BLaER1 treated with 17β-estradiol and CSF1 and Interleukin-3, amounts not matched to agents 10 nM and 100 nM (cell line): ENCODE measurements around the gene FOXS1.

Source experiments
- H3K27ac ChIP-seq, 11 experiments: shearing (Covaris generic); formaldehyde crosslinking; 2 replicates each; pipeline ENCODE4 v1.8.1; 2022
- H3K27me3 ChIP-seq, 11 experiments: shearing (Covaris generic); formaldehyde crosslinking; 2 replicates each; pipeline ENCODE4 v1.8.1; 2022
- H3K36me3 ChIP-seq, 11 experiments: shearing (Covaris generic); formaldehyde crosslinking; 2 replicates each; pipeline ENCODE4 v1.8.1; 2022
- H3K4me1 ChIP-seq, 10 experiments: shearing (Covaris generic); formaldehyde crosslinking; 2 replicates each; pipeline ENCODE4 v1.8.1; 2022
- H3K4me2 ChIP-seq, 11 experiments: shearing (Covaris generic); formaldehyde crosslinking; 2 replicates each; pipeline ENCODE4 v1.8.1; 2022
- H3K4me3 ChIP-seq, 10 experiments: shearing (Covaris generic); formaldehyde crosslinking; 2 replicates each; pipeline ENCODE4 v1.8.1; 2022
- H3K9ac ChIP-seq, 11 experiments: shearing (Covaris generic); formaldehyde crosslinking; 2 replicates each; pipeline ENCODE4 v1.8.1; 2022
- H3K9me3 ChIP-seq, 11 experiments: shearing (Covaris generic); formaldehyde crosslinking; replicated peaks in 1 of 11; 2 replicates each; pipeline ENCODE4 v1.8.1; 2022
- H4K20me1 ChIP-seq, 11 experiments: shearing (Covaris generic); formaldehyde crosslinking; 2 replicates each; pipeline ENCODE4 v1.8.1; 2022
- Cebpa-rat ChIP-seq, 11 experiments: shearing (Covaris generic); IDR thresholded peaks; 2 replicates each; pipeline ENCODE4 v1.8.1; 2022

The FOXS1 gene

GRCh38 chr20:31848088-31848999 is 2.9 kb upstream of the FOXS1 start:
- no peak overlapping the region for H3K27ac ChIP-seq
- no peaks in the 10 kb centered on the region for H3K36me3 ChIP-seq
- peaks cover 12 to 35% (median 31%) of the 10 kb centered on the region in 10 experiments for H3K4me1 ChIP-seq
- H3K4me3 ChIP-seq = no peak overlapping the region
- no peak overlapping the region for H3K9ac ChIP-seq
- no peak overlapping the region for H3K4me2 ChIP-seq
- H4K20me1 ChIP-seq = peaks cover 0 to 26% (median 0%) of the 10 kb centered on the region in 11 experiments; a peak in 4 of 22 replicates
- no peaks in the 10 kb centered on the region for H3K9me3 ChIP-seq
- TF ChIP-seq Cebpa-rat (IDR thresholded peaks at IDR 0.05) = no peak
- peaks cover 0 to 10% (median 0%) of the 10 kb centered on the region in 11 experiments; a peak in 3 of 22 replicates for H3K27me3 ChIP-seq

DNA sequence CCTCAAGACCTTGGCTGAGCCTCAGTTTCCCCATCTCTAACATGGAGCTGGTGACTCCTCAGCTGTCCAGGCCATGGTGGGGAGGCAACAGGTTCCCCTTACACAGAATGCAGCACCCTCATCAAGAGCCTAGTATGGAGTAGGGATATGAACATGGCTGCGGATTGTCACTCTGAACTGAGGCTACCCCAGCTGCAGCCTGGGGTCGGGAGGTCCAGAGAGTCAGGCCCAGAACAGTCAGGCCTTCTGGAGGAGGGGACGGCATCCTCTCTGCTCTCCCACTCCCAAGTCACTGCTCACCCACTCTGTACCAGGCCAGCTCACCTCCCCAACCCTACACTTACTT is 1.4 kb upstream of the FOXS1 start:
- Histone ChIP-seq H3K36me3 (no peaks in the 10 kb centered on the region), H3K4me1 (peaks cover 22 to 50% (median 47%) of the 10 kb centered on the region in 10 experiments), H3K4me2 (no peak overlapping the region), H3K9ac (no peak overlapping the region), H4K20me1 (peaks cover 0 to 41% (median 0%) of the 10 kb centered on the region in 11 experiments; a peak in 7 of 22 replicates), H3K27me3 (peaks cover 0 to 25% (median 0%) of the 10 kb centered on the region in 11 experiments; a peak in 5 of 22 replicates), H3K4me3 (no peak overlapping the region), H3K27ac (no peak overlapping the region), H3K9me3 (no peaks in the 10 kb centered on the region)
- no peak for TF ChIP-seq Cebpa-rat (IDR thresholded peaks at IDR 0.05)

DNA sequence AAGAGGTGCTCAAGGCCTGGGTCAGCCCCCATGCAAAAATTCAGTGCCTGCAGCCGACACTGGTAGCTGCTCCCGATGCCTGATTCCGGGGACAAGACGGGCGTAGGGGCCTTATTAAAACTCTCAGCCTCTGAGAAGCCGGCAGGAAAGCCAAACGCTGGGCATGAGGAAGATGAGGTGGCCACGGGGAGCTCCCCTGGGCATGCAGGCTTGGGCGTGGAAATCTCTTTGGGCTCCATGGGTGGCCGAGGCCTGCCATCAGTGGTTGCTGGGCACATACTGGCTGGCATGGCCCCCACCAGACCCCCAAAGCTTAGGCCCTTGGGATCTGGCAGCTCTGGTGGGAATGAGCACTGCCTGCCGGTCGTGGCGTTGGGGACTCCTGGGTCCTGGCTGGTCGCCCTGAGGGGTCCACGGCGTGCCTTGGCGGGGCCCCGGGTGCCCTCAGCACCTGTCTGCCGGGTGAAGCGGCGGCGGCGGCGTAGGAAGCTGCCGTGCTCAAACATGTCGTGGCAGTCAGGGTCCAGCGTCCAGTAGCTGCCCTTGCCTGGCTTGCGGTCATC is 586 bp downstream of the FOXS1 start:
- H3K4me1 ChIP-seq = peaks cover 22 to 52% (median 49%) of the 10 kb centered on the region in 10 experiments

GRCh38 chr20:31843881-31844280 is 1.5 kb downstream of the FOXS1 start:
- Histone ChIP-seq H4K20me1 (peaks cover 0 to 66% (median 0%) of the 10 kb centered on the region in 11 experiments; a peak in 7 of 22 replicates), H3K36me3 (no peaks in the 10 kb centered on the region), H3K9me3 (no peaks in the 10 kb centered on the region), H3K4me3 (no peak overlapping the region), H3K27me3 (peaks cover 0 to 53% (median 0%) of the 10 kb centered on the region in 11 experiments; a peak in 5 of 22 replicates), H3K4me1 (peaks cover 22 to 60% (median 58%) of the 10 kb centered on the region in 10 experiments), H3K9ac (peak overlapping the region in 1 of 11 experiments; percentile 14; a peak in 1 of 22 replicates), H3K4me2 (peak overlapping the region in 8 of 11 experiments; percentile 52 to 85 (median 78); a peak in 12 of 22 replicates), H3K27ac (no peak overlapping the region)
- TF ChIP-seq Cebpa-rat (IDR thresholded peaks at IDR 0.05) = no peak

More for the DNA sequence above, 586 bp downstream of the FOXS1 start:
- no peak for TF ChIP-seq Cebpa-rat (IDR thresholded peaks at IDR 0.05)
- H3K27ac ChIP-seq = no peak overlapping the region
- no peaks in the 10 kb centered on the region for H3K36me3 ChIP-seq
- peaks cover 0 to 57% (median 0%) of the 10 kb centered on the region in 11 experiments; a peak in 7 of 22 replicates for H4K20me1 ChIP-seq
- peak overlapping the region in 9 of 11 experiments; percentile 40 to 82 (median 74); a peak in 15 of 22 replicates for H3K4me2 ChIP-seq
- no peaks in the 10 kb centered on the region for H3K9me3 ChIP-seq
- H3K4me3 ChIP-seq = no peak overlapping the region
- H3K27me3 ChIP-seq = peaks cover 0 to 44% (median 0%) of the 10 kb centered on the region in 11 experiments; a peak in 5 of 22 replicates
- peak overlapping the region in 1 of 11 experiments; percentile 21; a peak in 1 of 22 replicates for H3K9ac ChIP-seq

- peaks cover 0 to 59% (median 0%) of the 10 kb centered on the region in 11 experiments; a peak in 5 of 22 replicates for H3K27me3 ChIP-seq
- no peak for TF ChIP-seq Cebpa-rat (IDR thresholded peaks at IDR 0.05)
Observed at GRCh38 chr20:31843288-31843687, 2.1 kb downstream of the FOXS1 start.

GRCh38 chr20:31842471-31843157 is 2.8 kb downstream of the FOXS1 start:
- Histone ChIP-seq H3K27me3 (peaks cover 0 to 66% (median 0%) of the 10 kb centered on the region in 11 experiments; a peak in 5 of 22 replicates), H3K36me3 (no peaks in the 10 kb centered on the region), H3K4me1 (peaks cover 35 to 73% (median 71%) of the 10 kb centered on the region in 10 experiments), H3K4me3 (no peak overlapping the region), H3K27ac (peak overlapping the region in 1 of 11 experiments; percentile 4; a peak in 1 of 22 replicates), H3K4me2 (peak overlapping the region; percentile 52 to 87 (median 77)), H3K9ac (peak overlapping the region in 6 of 11 experiments; percentile 4 to 36 (median 18); a peak in 8 of 22 replicates), H3K9me3 (no peaks in the 10 kb centered on the region), H4K20me1 (peaks cover 0 to 79% (median 0%) of the 10 kb centered on the region in 11 experiments; a peak in 7 of 22 replicates)
- TF ChIP-seq Cebpa-rat (IDR thresholded peaks at IDR 0.05) = no peak

More at GRCh38 chr20:31843288-31843687, 2.1 kb downstream of the FOXS1 start:
- Histone ChIP-seq H3K4me3 (no peak overlapping the region), H3K36me3 (no peaks in the 10 kb centered on the region), H3K9me3 (no peaks in the 10 kb centered on the region), H4K20me1 (peaks cover 0 to 72% (median 0%) of the 10 kb centered on the region in 11 experiments; a peak in 7 of 22 replicates), H3K27ac (peak overlapping the region in 1 of 11 experiments; percentile 4; a peak in 1 of 22 replicates), H3K4me1 (peaks cover 28 to 66% (median 64%) of the 10 kb centered on the region in 10 experiments), H3K4me2 (peak overlapping the region; percentile 52 to 87 (median 77)), H3K9ac (peak overlapping the region in 2 of 11 experiments; percentile 16 to 36; a peak in 2 of 22 replicates)

GRCh38 chr20:31841928-31842327 is 3.5 kb downstream of the FOXS1 start:
- no peak for TF ChIP-seq Cebpa-rat (IDR thresholded peaks at IDR 0.05)
- peaks cover 0 to 86% (median 4%) of the 10 kb centered on the region in 11 experiments; a peak in 15 of 22 replicates for H4K20me1 ChIP-seq
- no peaks in the 10 kb centered on the region for H3K36me3 ChIP-seq
- H3K4me1 ChIP-seq = peaks cover 42 to 80% (median 78%) of the 10 kb centered on the region in 10 experiments
- peaks cover 0 to 73% (median 0%) of the 10 kb centered on the region in 11 experiments; a peak in 5 of 22 replicates for H3K27me3 ChIP-seq
- H3K9me3 ChIP-seq = no peaks in the 10 kb centered on the region
- H3K4me3 ChIP-seq = no peak overlapping the region
- H3K4me2 ChIP-seq = peak overlapping the region in 8 of 11 experiments; percentile 67 to 87 (median 79); a peak in 14 of 22 replicates
- no peak overlapping the region for H3K9ac ChIP-seq
- no peak overlapping the region for H3K27ac ChIP-seq
